Measurements from ENCODE around the gene EIF2B2.

DNA sequence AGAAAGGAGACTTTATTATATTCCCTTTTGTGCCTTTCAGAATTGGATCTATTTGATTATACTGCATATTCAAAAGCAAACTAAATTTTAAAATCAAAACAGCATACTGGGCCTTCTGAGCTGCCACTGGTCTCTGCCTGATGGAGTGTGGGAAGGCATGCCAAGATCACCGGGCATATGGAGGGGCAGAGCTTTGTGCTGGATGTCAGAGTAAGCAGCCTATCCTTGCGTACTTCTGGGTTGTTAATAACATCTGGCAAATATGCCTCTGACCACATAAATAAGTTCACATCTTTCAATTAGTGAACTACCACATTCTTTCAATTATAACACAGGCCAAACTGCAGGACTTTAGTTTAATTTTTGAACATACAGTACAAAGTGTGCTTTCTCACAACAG is 30.2 kb downstream of the EIF2B2 start:
- TF ChIP-seq, protein P1, sequence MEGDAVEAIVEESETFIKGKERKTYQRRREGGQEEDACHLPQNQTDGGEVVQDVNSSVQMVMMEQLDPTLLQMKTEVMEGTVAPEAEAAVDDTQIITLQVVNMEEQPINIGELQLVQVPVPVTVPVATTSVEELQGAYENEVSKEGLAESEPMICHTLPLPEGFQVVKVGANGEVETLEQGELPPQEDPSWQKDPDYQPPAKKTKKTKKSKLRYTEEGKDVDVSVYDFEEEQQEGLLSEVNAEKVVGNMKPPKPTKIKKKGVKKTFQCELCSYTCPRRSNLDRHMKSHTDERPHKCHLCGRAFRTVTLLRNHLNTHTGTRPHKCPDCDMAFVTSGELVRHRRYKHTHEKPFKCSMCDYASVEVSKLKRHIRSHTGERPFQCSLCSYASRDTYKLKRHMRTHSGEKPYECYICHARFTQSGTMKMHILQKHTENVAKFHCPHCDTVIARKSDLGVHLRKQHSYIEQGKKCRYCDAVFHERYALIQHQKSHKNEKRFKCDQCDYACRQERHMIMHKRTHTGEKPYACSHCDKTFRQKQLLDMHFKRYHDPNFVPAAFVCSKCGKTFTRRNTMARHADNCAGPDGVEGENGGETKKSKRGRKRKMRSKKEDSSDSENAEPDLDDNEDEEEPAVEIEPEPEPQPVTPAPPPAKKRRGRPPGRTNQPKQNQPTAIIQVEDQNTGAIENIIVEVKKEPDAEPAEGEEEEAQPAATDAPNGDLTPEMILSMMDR (IDR thresholded peaks at IDR 0.05) = no peak
- no peak for TF ChIP-seq POLR2A (IDR thresholded peaks at IDR 0.05)

All from uterus (tissue), 2 donors.